ENCODE measurements around the gene ACAD8.

- TF ChIP-seq CTCF (IDR thresholded peaks at IDR 0.05 in 8 of 11, conservative IDR thresholded peaks at IDR 0.05 in 3 of 11), result no peak
- TF ChIP-seq POLR2AphosphoS5 (IDR thresholded peaks at IDR 0.05), result no peak
Observed at GRCh38 chr11:134240592-134240991, 12.8 kb upstream of the ACAD8 start.

Data from spleen (tissue), 7 donors.